ENCODE measurements around the gene JUP. TPM values are rescaled to one million over a fixed set of nuclear protein-coding genes. Genes with fewer than 3 reads are reported as not detected.
A peak's percentile ranks its signal among the peaks of the same experiment; 100 is the strongest.

Gene JUP
- total and polyA plus RNA-seq, 2 of the 13 experiments (the other 11 are each of a cell fraction or from before 2014, with no cell fraction given), result 12.1 to 20.6 TPM

DNA sequence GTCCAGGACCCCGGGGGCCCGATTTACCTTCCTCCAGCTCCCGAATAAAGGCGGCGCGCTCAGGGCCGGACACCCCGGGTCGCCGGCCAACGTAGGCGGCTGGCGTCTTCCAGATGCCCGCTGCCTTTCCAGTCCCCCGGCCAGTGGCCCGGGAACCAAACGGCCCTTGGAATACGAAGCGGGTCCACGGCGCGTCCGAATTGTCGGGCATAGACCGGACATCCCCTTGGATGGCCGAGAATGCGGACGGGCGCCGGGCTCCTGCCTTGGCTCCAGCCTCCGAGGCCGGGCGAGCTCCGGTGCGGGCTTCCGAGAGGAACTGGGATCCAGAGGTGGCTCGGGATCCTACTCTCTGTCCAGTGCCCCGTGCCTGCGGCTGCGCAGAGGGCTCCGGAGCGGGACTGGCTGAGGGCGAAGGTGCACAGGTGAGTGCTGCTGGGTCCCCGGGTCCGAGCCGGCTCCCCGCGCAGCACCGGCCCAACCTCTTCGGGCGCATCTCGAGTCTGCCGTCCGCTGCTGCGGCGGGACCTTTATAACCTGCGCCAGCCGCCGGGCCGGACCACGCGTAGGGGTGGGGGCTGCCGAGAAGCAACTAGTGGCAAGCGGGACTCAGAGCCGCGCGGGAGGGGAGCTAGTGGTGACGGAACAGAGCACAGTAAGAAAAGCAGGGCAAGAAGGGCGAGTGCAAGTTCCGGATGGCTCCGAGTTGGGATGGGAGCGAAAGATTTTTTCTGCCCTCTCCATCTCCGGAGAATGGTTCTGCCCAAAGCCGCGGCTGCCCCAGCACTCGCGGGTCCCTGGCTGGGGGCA lies 52.2 kb downstream of the JUP start, which contains the start of gene HAP1 (continued):
- TF ChIP-seq, protein P1, sequence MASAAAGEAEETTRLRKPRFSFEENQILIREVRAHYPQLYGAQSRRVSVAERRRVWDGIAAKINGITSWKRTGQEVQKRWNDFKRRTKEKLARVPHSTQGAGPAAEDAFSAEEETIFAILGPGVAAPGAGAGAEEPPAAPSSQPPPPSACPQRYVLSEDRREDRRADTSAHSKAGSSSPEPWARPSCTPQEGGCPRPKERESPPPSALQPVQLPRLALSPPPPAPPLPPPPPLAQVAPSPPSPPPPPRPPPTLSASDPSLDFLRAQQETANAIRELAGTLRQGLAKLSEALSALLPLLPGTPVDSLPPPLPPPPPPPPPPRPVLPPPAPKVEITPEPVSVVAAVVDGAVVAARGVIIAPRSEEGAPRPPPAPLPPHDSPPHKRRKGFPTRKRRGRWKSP (CRISPR knock-in tag; IDR thresholded peaks at IDR 0.05), result peak; percentile 81; the same call in 1 of the 2 replicates
- TF ChIP-seq MXI1 (IDR thresholded peaks at IDR 0.05; ENCODE audit: borderline replicate concordance, low read depth, low read length) (no peak), MED8 (CRISPR knock-in tag; IDR thresholded peaks at IDR 0.05; ENCODE audit: insufficient replicate concordance) (peak; percentile 81), MEIS2 (CRISPR knock-in tag; IDR thresholded peaks at IDR 0.05) (peak; percentile 9; the same call in 1 of the 2 replicates), ZNF547 (CRISPR knock-in tag; IDR thresholded peaks at IDR 0.05) (peak; percentile 81), MAF1 (CRISPR knock-in tag; IDR thresholded peaks at IDR 0.05; ENCODE audit: borderline replicate concordance) (no peak), ZBTB8A (CRISPR knock-in tag; IDR thresholded peaks at IDR 0.05; ENCODE audit: borderline replicate concordance, low read depth) (no peak), ZNF331 (CRISPR knock-in tag; IDR thresholded peaks at IDR 0.05) (0 out of 2 replicates have a peak, but pooled peaks have one; percentile 39), KDM2A (CRISPR knock-in tag; IDR thresholded peaks at IDR 0.05; ENCODE audit: borderline replicate concordance, low read depth) (peak; percentile 72), NKX3-1 (CRISPR knock-in tag; IDR thresholded peaks at IDR 0.05) (no peak), ZSCAN20 (CRISPR knock-in tag; IDR thresholded peaks at IDR 0.05; ENCODE audit: borderline replicate concordance) (no peak), TGIF2 (CRISPR knock-in tag; IDR thresholded peaks at IDR 0.05) (no peak), CAMTA2 (CRISPR knock-in tag; IDR thresholded peaks at IDR 0.05; ENCODE audit: borderline replicate concordance) (no peak), ZNF776 (CRISPR knock-in tag; IDR thresholded peaks at IDR 0.05) (no peak; the same call in 1 of the 2 replicates), YEATS2 (CRISPR knock-in tag; IDR thresholded peaks at IDR 0.05; ENCODE audit: borderline replicate concordance) (no peak)
- TF ChIP-seq, protein P2, sequence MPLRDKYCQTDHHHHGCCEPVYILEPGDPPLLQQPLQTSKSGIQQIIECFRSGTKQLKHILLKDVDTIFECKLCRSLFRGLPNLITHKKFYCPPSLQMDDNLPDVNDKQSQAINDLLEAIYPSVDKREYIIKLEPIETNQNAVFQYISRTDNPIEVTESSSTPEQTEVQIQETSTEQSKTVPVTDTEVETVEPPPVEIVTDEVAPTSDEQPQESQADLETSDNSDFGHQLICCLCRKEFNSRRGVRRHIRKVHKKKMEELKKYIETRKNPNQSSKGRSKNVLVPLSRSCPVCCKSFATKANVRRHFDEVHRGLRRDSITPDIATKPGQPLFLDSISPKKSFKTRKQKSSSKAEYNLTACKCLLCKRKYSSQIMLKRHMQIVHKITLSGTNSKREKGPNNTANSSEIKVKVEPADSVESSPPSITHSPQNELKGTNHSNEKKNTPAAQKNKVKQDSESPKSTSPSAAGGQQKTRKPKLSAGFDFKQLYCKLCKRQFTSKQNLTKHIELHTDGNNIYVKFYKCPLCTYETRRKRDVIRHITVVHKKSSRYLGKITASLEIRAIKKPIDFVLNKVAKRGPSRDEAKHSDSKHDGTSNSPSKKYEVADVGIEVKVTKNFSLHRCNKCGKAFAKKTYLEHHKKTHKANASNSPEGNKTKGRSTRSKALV (CRISPR knock-in tag; IDR thresholded peaks at IDR 0.05), result peak; percentile 99
- TF ChIP-seq, protein P3, sequence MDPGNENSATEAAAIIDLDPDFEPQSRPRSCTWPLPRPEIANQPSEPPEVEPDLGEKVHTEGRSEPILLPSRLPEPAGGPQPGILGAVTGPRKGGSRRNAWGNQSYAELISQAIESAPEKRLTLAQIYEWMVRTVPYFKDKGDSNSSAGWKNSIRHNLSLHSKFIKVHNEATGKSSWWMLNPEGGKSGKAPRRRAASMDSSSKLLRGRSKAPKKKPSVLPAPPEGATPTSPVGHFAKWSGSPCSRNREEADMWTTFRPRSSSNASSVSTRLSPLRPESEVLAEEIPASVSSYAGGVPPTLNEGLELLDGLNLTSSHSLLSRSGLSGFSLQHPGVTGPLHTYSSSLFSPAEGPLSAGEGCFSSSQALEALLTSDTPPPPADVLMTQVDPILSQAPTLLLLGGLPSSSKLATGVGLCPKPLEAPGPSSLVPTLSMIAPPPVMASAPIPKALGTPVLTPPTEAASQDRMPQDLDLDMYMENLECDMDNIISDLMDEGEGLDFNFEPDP (CRISPR knock-in tag; conservative IDR thresholded peaks at IDR 0.05), result no peak
- TF ChIP-seq, protein P4, sequence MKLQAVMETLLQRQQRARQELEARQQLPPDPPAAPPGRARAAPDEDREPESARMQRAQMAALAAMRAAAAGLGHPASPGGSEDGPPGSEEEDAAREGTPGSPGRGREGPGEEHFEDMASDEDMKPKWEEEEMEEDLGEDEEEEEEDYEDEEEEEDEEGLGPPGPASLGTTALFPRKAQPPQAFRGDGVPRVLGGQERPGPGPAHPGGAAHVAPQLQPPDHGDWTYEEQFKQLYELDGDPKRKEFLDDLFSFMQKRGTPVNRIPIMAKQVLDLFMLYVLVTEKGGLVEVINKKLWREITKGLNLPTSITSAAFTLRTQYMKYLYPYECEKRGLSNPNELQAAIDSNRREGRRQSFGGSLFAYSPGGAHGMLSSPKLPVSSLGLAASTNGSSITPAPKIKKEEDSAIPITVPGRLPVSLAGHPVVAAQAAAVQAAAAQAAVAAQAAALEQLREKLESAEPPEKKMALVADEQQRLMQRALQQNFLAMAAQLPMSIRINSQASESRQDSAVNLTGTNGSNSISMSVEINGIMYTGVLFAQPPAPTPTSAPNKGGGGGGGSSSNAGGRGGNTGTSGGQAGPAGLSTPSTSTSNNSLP (IDR thresholded peaks at IDR 0.05; ENCODE audit: low read depth, low read length), result no peak
- TF ChIP-seq, protein P5, sequence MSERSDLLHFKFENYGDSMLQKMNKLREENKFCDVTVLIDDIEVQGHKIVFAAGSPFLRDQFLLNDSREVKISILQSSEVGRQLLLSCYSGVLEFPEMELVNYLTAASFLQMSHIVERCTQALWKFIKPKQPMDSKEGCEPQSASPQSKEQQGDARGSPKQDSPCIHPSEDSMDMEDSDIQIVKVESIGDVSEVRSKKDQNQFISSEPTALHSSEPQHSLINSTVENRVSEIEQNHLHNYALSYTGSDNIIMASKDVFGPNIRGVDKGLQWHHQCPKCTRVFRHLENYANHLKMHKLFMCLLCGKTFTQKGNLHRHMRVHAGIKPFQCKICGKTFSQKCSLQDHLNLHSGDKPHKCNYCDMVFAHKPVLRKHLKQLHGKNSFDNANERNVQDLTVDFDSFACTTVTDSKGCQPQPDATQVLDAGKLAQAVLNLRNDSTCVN (CRISPR knock-in tag; IDR thresholded peaks at IDR 0.05; ENCODE audit: borderline replicate concordance), result 0 out of 2 replicates have a peak, but pooled peaks have one; percentile 52
- TF ChIP-seq, protein P6, sequence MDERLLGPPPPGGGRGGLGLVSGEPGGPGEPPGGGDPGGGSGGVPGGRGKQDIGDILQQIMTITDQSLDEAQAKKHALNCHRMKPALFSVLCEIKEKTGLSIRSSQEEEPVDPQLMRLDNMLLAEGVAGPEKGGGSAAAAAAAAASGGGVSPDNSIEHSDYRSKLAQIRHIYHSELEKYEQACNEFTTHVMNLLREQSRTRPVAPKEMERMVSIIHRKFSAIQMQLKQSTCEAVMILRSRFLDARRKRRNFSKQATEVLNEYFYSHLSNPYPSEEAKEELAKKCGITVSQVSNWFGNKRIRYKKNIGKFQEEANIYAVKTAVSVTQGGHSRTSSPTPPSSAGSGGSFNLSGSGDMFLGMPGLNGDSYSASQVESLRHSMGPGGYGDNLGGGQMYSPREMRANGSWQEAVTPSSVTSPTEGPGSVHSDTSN (CRISPR knock-in tag; IDR thresholded peaks at IDR 0.05), result no peak
